WTC11 (cell line): ENCODE measurements around the gene FOXJ3. TPM values are rescaled to one million over a fixed set of nuclear protein-coding genes. Genes with fewer than 3 reads are reported as not detected.

ENCODE experiments used
- ATAC-seq: fragments of 200-7000 bp; cut with Tn5 transposase; 2 replicates; pipeline ENCODE4 v1.10.0; 2021; ENCODE audit warnings: mild to moderate bottlenecking, moderate library complexity
- CTCF ChIA-PET: fragments of 300-600 bp; sonication (Branson Sonifier 250); formaldehyde crosslinking; loops from one replicate; lab custom pipeline; 2021; ENCODE audit warnings: antibody characterized with exemption; lab: Charles Lee
- POLR2A ChIA-PET: fragments of 350-600 bp; sonication (Branson Sonifier 250); formaldehyde crosslinking; loops from one replicate; lab custom pipeline; 2021; ENCODE audit warnings: antibody characterized with exemption; lab: Charles Lee
- DNase-seq: peaks from one replicate; pipeline ENCODE4 v3.0.0; 2021; ENCODE audit warnings: low spot score
- H3K27ac Mint-ChIP-seq: 2 replicates; pipeline ENCODE4 v1.8.0; 2021; ENCODE audit warnings: mixed read lengths
- H3K27me3 Mint-ChIP-seq: 2 replicates; pipeline ENCODE4 v1.8.0; 2021; ENCODE audit warnings: low read depth, mild to moderate bottlenecking, moderate library complexity, mixed read lengths
- H3K36me3 Mint-ChIP-seq: 2 replicates; pipeline ENCODE4 v1.8.0; 2021; ENCODE audit warnings: mixed read lengths
- H3K4me1 Mint-ChIP-seq: 2 replicates; pipeline ENCODE4 v1.8.0; 2022; ENCODE audit warnings: mixed read lengths
- H3K4me3 Mint-ChIP-seq: 2 replicates; pipeline ENCODE4 v1.8.0; 2021; ENCODE audit warnings: mild to moderate bottlenecking, moderate library complexity, mixed read lengths
- H3K9me3 Mint-ChIP-seq: 2 replicates; pipeline ENCODE4 v1.8.0; 2021; ENCODE audit warnings: mixed read lengths
- CREM ChIP-seq: sonication (generic); formaldehyde crosslinking; IDR thresholded peaks from 2 replicates; pipeline ENCODE4 v1.8.1; 2022; ENCODE audit warnings: mild to moderate bottlenecking, missing genetic modification reagents, moderate library complexity
- CTCF ChIP-seq: fragments of 200-600 bp; IDR thresholded peaks from 2 replicates; pipeline ENCODE4 v1.8.0; 2022; ENCODE audit warnings: antibody characterized with exemption
- ELF4 ChIP-seq: sonication (generic); formaldehyde crosslinking; IDR thresholded peaks from 2 replicates; pipeline ENCODE4 v1.8.1; 2022; ENCODE audit warnings: low read depth, mild to moderate bottlenecking, moderate library complexity, missing genetic modification reagents
- ETV6 ChIP-seq: sonication (generic); formaldehyde crosslinking; IDR thresholded peaks from 2 replicates; pipeline ENCODE4 v1.8.1; 2022; ENCODE audit warnings: mild to moderate bottlenecking, missing genetic modification reagents
- FOXJ3 ChIP-seq: sonication (generic); formaldehyde crosslinking; IDR thresholded peaks from 2 replicates; pipeline ENCODE4 v1.9.0; 2021; ENCODE audit warnings: missing genetic modification reagents, mild to moderate bottlenecking, borderline replicate concordance
- GRHL2 ChIP-seq: fragments of 250-450 bp; sonication (Bioruptor Pico); IDR thresholded peaks from 2 replicates; pipeline ENCODE4 v1.8.0; 2022; ENCODE audit warnings: mild to moderate bottlenecking, moderate library complexity; ENCODE audit not compliant: insufficient replicate concordance, severe bottlenecking
- KAT7 ChIP-seq: sonication (generic); formaldehyde crosslinking; IDR thresholded peaks from 2 replicates; pipeline ENCODE4 v1.8.1; 2023; ENCODE audit warnings: missing genetic modification reagents, mild to moderate bottlenecking, borderline replicate concordance
- MLX ChIP-seq: sonication (generic); formaldehyde crosslinking; IDR thresholded peaks from 2 replicates; pipeline ENCODE4 v1.8.1; 2023; ENCODE audit warnings: mild to moderate bottlenecking, missing genetic modification reagents, moderate library complexity
- NR1H2 ChIP-seq: sonication (generic); formaldehyde crosslinking; IDR thresholded peaks from 2 replicates; pipeline ENCODE4 v1.9.0; 2021; ENCODE audit warnings: mild to moderate bottlenecking, moderate library complexity, missing genetic modification reagents
- NR3C1 ChIP-seq: sonication (generic); formaldehyde crosslinking; conservative IDR thresholded peaks from 2 replicates; pipeline ENCODE4 v1.8.1; 2023; ENCODE audit warnings: low read depth, mild to moderate bottlenecking, missing genetic modification reagents
- PRDM15 ChIP-seq: sonication (generic); formaldehyde crosslinking; IDR thresholded peaks from 2 replicates; pipeline ENCODE4 v1.8.0; 2022; ENCODE audit warnings: missing genetic modification reagents
- PREB ChIP-seq: sonication (generic); formaldehyde crosslinking; IDR thresholded peaks from 2 replicates; pipeline ENCODE4 v1.8.1; 2022; ENCODE audit warnings: mild to moderate bottlenecking, missing genetic modification reagents, moderate library complexity, borderline replicate concordance
- SMAD4 ChIP-seq: sonication (generic); formaldehyde crosslinking; IDR thresholded peaks from 2 replicates; pipeline ENCODE4 v1.8.0; 2022; ENCODE audit warnings: mild to moderate bottlenecking, missing genetic modification reagents
- TP53 ChIP-seq: sonication (generic); formaldehyde crosslinking; IDR thresholded peaks from 2 replicates; pipeline ENCODE4 v1.8.1; 2023; ENCODE audit warnings: mild to moderate bottlenecking, missing genetic modification reagents
- USF1 ChIP-seq: sonication (generic); formaldehyde crosslinking; IDR thresholded peaks from 2 replicates; pipeline ENCODE4 v1.8.0; 2022; ENCODE audit warnings: mild to moderate bottlenecking, missing genetic modification reagents
- USF2 ChIP-seq: sonication (generic); formaldehyde crosslinking; IDR thresholded peaks from 2 replicates; pipeline ENCODE4 v1.8.1; 2023; ENCODE audit warnings: mild to moderate bottlenecking, missing genetic modification reagents, moderate library complexity
- ZNF121 ChIP-seq: sonication (generic); formaldehyde crosslinking; IDR thresholded peaks from 2 replicates; pipeline ENCODE4 v1.8.0; 2023; ENCODE audit warnings: missing genetic modification reagents
- ZNF138 ChIP-seq: sonication (generic); formaldehyde crosslinking; conservative IDR thresholded peaks from 2 replicates; pipeline ENCODE4 v1.8.1; 2022; ENCODE audit warnings: mild to moderate bottlenecking, moderate library complexity, missing genetic modification reagents
- ZNF219 ChIP-seq: sonication (generic); formaldehyde crosslinking; IDR thresholded peaks from 2 replicates; pipeline ENCODE4 v1.8.0; 2023; ENCODE audit warnings: missing genetic modification reagents, mild to moderate bottlenecking, borderline replicate concordance
- ZNF416 ChIP-seq: fragments of 250-450 bp; sonication (Bioruptor Pico); IDR thresholded peaks from 2 replicates; pipeline ENCODE4 v1.9.0; 2021; ENCODE audit warnings: mild to moderate bottlenecking, inconsistent platforms
- total RNA-seq: library from RNA; stranded (reverse); gene quantifications from 3 replicates; pipeline ENCODE4 v1.2.3, GENCODE V29; 2021

Gene FOXJ3
- total RNA-seq, 1 experiment from 2014 or later: 43.3 TPM

- no peaks in the 10 kb centered on the region for H3K27me3 Mint-ChIP-seq
- no peak for TF ChIP-seq PREB
- no peak for TF ChIP-seq NR1H2
- no peak for TF ChIP-seq FOXJ3 (CRISPR knock-in tag)
- TF ChIP-seq USF2 (CRISPR knock-in tag): no peak
- TF ChIP-seq NR3C1 (CRISPR knock-in tag): no peak
- TF ChIP-seq ZNF219 (CRISPR knock-in tag): no peak
- no peak for TF ChIP-seq SMAD4 (CRISPR knock-in tag)
- TF ChIP-seq TP53 (CRISPR knock-in tag): no peak
- no peaks in the 10 kb centered on the region for H3K9me3 Mint-ChIP-seq
- H3K27ac Mint-ChIP-seq: no peak overlapping the region
- ATAC-seq (no peak), DNase-seq (no peak)
- H3K36me3 Mint-ChIP-seq: peaks cover 20% of the 10 kb centered on the region
- CTCF ChIA-PET: no interaction called here
- peaks cover 8% of the 10 kb centered on the region for H3K4me1 Mint-ChIP-seq
- POLR2A ChIA-PET: no interaction called here
- H3K4me3 Mint-ChIP-seq: no peak overlapping the region
These were observed 150.4 kb downstream of the FOXJ3 start for GRCh38 chr1:42184616-42185015.

GRCh38 chr1:42183957-42184268 lies 151.1 kb downstream of the FOXJ3 start:
- H3K4me1 Mint-ChIP-seq: peaks cover 8% of the 10 kb centered on the region
- no peak for DNase-seq
- no peaks in the 10 kb centered on the region for H3K9me3 Mint-ChIP-seq
- H3K36me3 Mint-ChIP-seq: peaks cover 24% of the 10 kb centered on the region
- no peak overlapping the region for H3K4me3 Mint-ChIP-seq
- CTCF ChIA-PET: interaction anchor here (1.7 kb wide), 1 partner anchor 10 kb away, joined by 4 read pairs; no protein-coding TSS in a partner anchor
- POLR2A ChIA-PET: no interaction called here
- ATAC-seq: no peak
- TF ChIP-seq ETV6 (CRISPR knock-in tag) (no peak), CTCF (no peak), MLX (CRISPR knock-in tag) (no peak), USF1 (CRISPR knock-in tag) (no peak), ELF4 (CRISPR knock-in tag) (no peak), ZNF416 (CRISPR knock-in tag) (no peak), KAT7 (no peak), ZNF121 (CRISPR knock-in tag) (no peak), NR3C1 (CRISPR knock-in tag) (no peak), ZNF138 (CRISPR knock-in tag) (no peak)
- TF ChIP-seq, all 79 proteins: peak for 0
- H3K27me3 Mint-ChIP-seq: no peaks in the 10 kb centered on the region
- H3K27ac Mint-ChIP-seq: 0 out of 2 replicates have a peak overlapping the region, but pooled peaks have one; percentile 12

- no peak for DNase-seq
- POLR2A ChIA-PET: no interaction called here
- CTCF ChIA-PET: interaction anchor here (1.7 kb wide), 1 partner anchor 10 kb away, joined by 4 read pairs; no protein-coding TSS in a partner anchor
- H3K27ac Mint-ChIP-seq: 0 out of 2 replicates have a peak overlapping the region, but pooled peaks have one; percentile 12
- H3K9me3 Mint-ChIP-seq: no peaks in the 10 kb centered on the region
- H3K36me3 Mint-ChIP-seq: peaks cover 24% of the 10 kb centered on the region
- no peaks in the 10 kb centered on the region for H3K27me3 Mint-ChIP-seq
- peaks cover 8% of the 10 kb centered on the region for H3K4me1 Mint-ChIP-seq
- no peak overlapping the region for H3K4me3 Mint-ChIP-seq
- no peak for ATAC-seq
- TF ChIP-seq CREM (CRISPR knock-in tag) (no peak), USF2 (CRISPR knock-in tag) (no peak), PRDM15 (CRISPR knock-in tag) (no peak), SMAD4 (CRISPR knock-in tag) (no peak), GRHL2 (no peak)
These were observed 151.7 kb downstream of the FOXJ3 start for GRCh38 chr1:42183210-42183956.
